ENCODE measurements around the gene MOB3A.

- no peak for TF ChIP-seq POLR2A (IDR thresholded peaks at IDR 0.05)
- no peak for TF ChIP-seq CTCF (IDR thresholded peaks at IDR 0.05)
- no peak for TF ChIP-seq EP300 (IDR thresholded peaks at IDR 0.05)
- TF ChIP-seq POLR2AphosphoS5 (IDR thresholded peaks at IDR 0.05): no peak
Measured at GRCh38 chr19:2120821-2121220, 24.7 kb upstream of the MOB3A start.

All from upper lobe of left lung (tissue), 4 donors.